ENCODE data around the gene LIN52. TPM values are rescaled to one million over a fixed set of nuclear protein-coding genes. Genes with fewer than 3 reads are reported as not detected.

The LIN52 gene
- polyA plus RNA-seq, 3 donors: 2.9 to 7.2 (median 4.8) TPM

- 67% methylated on average over 1 of the region's 3 CpGs for WGBS (ENCODE audit: insufficient coverage)
- intact Hi-C loops (cut with micrococcal nuclease): no loop called here
Measured at GRCh38 chr14:74141703-74142102, 56.9 kb downstream of the LIN52 start.

GRCh38 chr14:74142523-74142922, 57.8 kb downstream of the LIN52 start:
- H4K20me1 ChIP-seq (ENCODE audit: insufficient read depth, low read length): no peaks in the 10 kb centered on the region
- H3K27me3 Mint-ChIP-seq (ENCODE audit: low read depth in 3 of 3): no peaks in the 10 kb centered on the region
- no peak overlapping the region for H3K9ac ChIP-seq (ENCODE audit: insufficient read depth, low read length, poor library complexity, severe bottlenecking)
- intact Hi-C loops (cut with micrococcal nuclease): no loop called here
- H3K4me3 ChIP-seq (replicated peaks in 1 of 3; ENCODE audit: low read depth in 2 of 3, low read length in 3 of 3): no peak overlapping the region
- H3K27ac ChIP-seq (ENCODE audit: low read depth in 1 of 2, low read length in 2 of 2): no peak overlapping the region
- no peak overlapping the region for H3K4me2 ChIP-seq (replicated peaks; ENCODE audit: extremely low read depth, low read length, poor library complexity, severe bottlenecking)
- no CpG with 5 or more reads among the region's 4 CpGs for WGBS (ENCODE audit: insufficient coverage)
- H3K36me3 ChIP-seq (replicated peaks in 1 of 2; ENCODE audit: control insufficient read depth in 1 of 2, insufficient read depth in 2 of 2, low read length in 2 of 2): peaks cover 0 to 3% of the 10 kb centered on the region in 2 donors
- H3K36me3 Mint-ChIP-seq: peaks cover 14 to 27% of the 10 kb centered on the region in 2 donors
- TF ChIP-seq CTCF (IDR thresholded peaks at IDR 0.05): no peak
- H3K4me3 Mint-ChIP-seq: no peak overlapping the region
- H3K4me1 ChIP-seq (ENCODE audit: control insufficient read depth in 1 of 2, insufficient read depth in 2 of 2, low read length in 2 of 2): no peaks in the 10 kb centered on the region
- no peak overlapping the region for H2AFZ ChIP-seq (ENCODE audit: insufficient read depth, low read depth, low read length, poor library complexity, severe bottlenecking)
- no peak for DNase-seq
- no peaks in the 10 kb centered on the region for H3K27me3 ChIP-seq (ENCODE audit: control insufficient read depth in 2 of 2, insufficient read depth in 2 of 2, low read length in 2 of 2)
- no peaks in the 10 kb centered on the region for H3K79me2 ChIP-seq (ENCODE audit: insufficient read depth, low read length)
- H3K27ac Mint-ChIP-seq: no peak overlapping the region
- H3K9me3 Mint-ChIP-seq: no peaks in the 10 kb centered on the region
- H3K9me3 ChIP-seq (replicated peaks in 1 of 2; ENCODE audit: control insufficient read depth in 1 of 2, insufficient read depth in 1 of 2, low read length in 2 of 2): no peaks in the 10 kb centered on the region
- H3K4me1 Mint-ChIP-seq: peaks cover 9% of the 10 kb centered on the region

More at GRCh38 chr14:74141703-74142102, 56.9 kb downstream of the LIN52 start:
- no peaks in the 10 kb centered on the region for H3K79me2 ChIP-seq (ENCODE audit: insufficient read depth, low read length)
- Mint-ChIP-seq H3K4me1 (peaks cover 9% of the 10 kb centered on the region), H3K9me3 (no peaks in the 10 kb centered on the region), H3K27ac (no peak overlapping the region), H3K27me3 (ENCODE audit: low read depth in 3 of 3) (no peaks in the 10 kb centered on the region), H3K4me3 (no peak overlapping the region), H3K36me3 (peaks cover 13 to 26% of the 10 kb centered on the region in 2 donors)
- peaks cover 0 to 3% of the 10 kb centered on the region in 2 donors for H3K36me3 ChIP-seq (replicated peaks in 1 of 2; ENCODE audit: control insufficient read depth in 1 of 2, insufficient read depth in 2 of 2, low read length in 2 of 2)
- H3K27ac ChIP-seq (ENCODE audit: low read depth in 1 of 2, low read length in 2 of 2): no peak overlapping the region
- no peak overlapping the region for H3K4me3 ChIP-seq (replicated peaks in 1 of 3; ENCODE audit: low read depth in 2 of 3, low read length in 3 of 3)
- no peak overlapping the region for H3K4me2 ChIP-seq (replicated peaks; ENCODE audit: extremely low read depth, low read length, poor library complexity, severe bottlenecking)
- no peak for DNase-seq
- no peaks in the 10 kb centered on the region for H4K20me1 ChIP-seq (ENCODE audit: insufficient read depth, low read length)
- H3K9ac ChIP-seq (ENCODE audit: insufficient read depth, low read length, poor library complexity, severe bottlenecking): no peak overlapping the region
- no peak overlapping the region for H2AFZ ChIP-seq (ENCODE audit: insufficient read depth, low read depth, low read length, poor library complexity, severe bottlenecking)
- TF ChIP-seq CTCF (IDR thresholded peaks at IDR 0.05): no peak
- H3K4me1 ChIP-seq (ENCODE audit: control insufficient read depth in 1 of 2, insufficient read depth in 2 of 2, low read length in 2 of 2): no peaks in the 10 kb centered on the region
- no peaks in the 10 kb centered on the region for H3K27me3 ChIP-seq (ENCODE audit: control insufficient read depth in 2 of 2, insufficient read depth in 2 of 2, low read length in 2 of 2)
- no peaks in the 10 kb centered on the region for H3K9me3 ChIP-seq (replicated peaks in 1 of 2; ENCODE audit: control insufficient read depth in 1 of 2, insufficient read depth in 1 of 2, low read length in 2 of 2)

All from CD14-positive monocyte (primary cell).